GM12878 (cell line): ENCODE measurements around the gene PDZRN3. TPM values are rescaled to one million over a fixed set of nuclear protein-coding genes. Genes with fewer than 3 reads are reported as not detected.

ENCODE experiments used
- ATAC-seq: fragments of 200-7000 bp; cut with Tn5 transposase; 3 replicates; pipeline ENCODE4 v1.9.1; 2020; ENCODE audit warnings: mild to moderate bottlenecking, moderate library complexity
- BruUV-seq: library from RNA; stranded (reverse); fragments of 400-500 nt; replicated peaks from 2 replicates; lab custom pipeline; 2021; lab: Mats Ljungman, UMichigan
- CTCF ChIA-PET: fragments of 300-600 bp; sonication (Branson Sonifier 250); formaldehyde crosslinking; extraction: SDS; loops from one replicate; lab custom pipeline; 2021; ENCODE audit warnings: inconsistent platforms; lab: Yijun Ruan, JAX
- POLR2A ChIA-PET: fragments of 350-600 bp; formaldehyde crosslinking; extraction: SDS; loops from one replicate; lab custom pipeline; 2021; ENCODE audit warnings: inconsistent platforms; lab: Charles Lee
- RAD21 ChIA-PET: fragments of 300-600 bp; sonication (Branson Sonifier 250); formaldehyde crosslinking; loops from one replicate; lab custom pipeline; 2023; ENCODE audit warnings: antibody characterized with exemption; ENCODE audit not compliant: unreplicated experiment; lab: Charles Lee
- SMC1A ChIA-PET: fragments of 300-600 bp; sonication (Branson Sonifier 250); formaldehyde crosslinking; loops from one replicate; lab custom pipeline; 2023; ENCODE audit not compliant: unreplicated experiment, uncharacterized antibody; lab: Charles Lee
- DNase-seq: peaks from one replicate; pipeline ENCODE4 v3.0.0-alpha.2; 2011; ENCODE audit warnings: low read depth, low spot score
- FAIRE-seq: peaks from 3 replicates; lab custom pipeline; 2011; peaks lifted over from hg19 to GRCh38; lab: Jason Lieb, UNC
- H2AFZ ChIP-seq: 2 replicates; pipeline ENCODE4 v1.6.0; 2011; ENCODE audit warnings: low read depth, low read length, control low read depth; ENCODE audit not compliant: control insufficient read depth
- H3K27ac ChIP-seq: 2 replicates; pipeline ENCODE4 v1.5.1; 2011; ENCODE audit warnings: control low read depth; ENCODE audit not compliant: control insufficient read depth, insufficient read depth
- H3K27me3 ChIP-seq, 2 experiments: replicated peaks in 1 of 2; 2 replicates each; pipeline versions ENCODE4 v1.6.0 to v1.6.1; 2011; ENCODE audit warnings: low read length in 1 of 2; ENCODE audit not compliant: control insufficient read depth in 2 of 2, insufficient read depth in 2 of 2
- H3K36me3 ChIP-seq, 2 experiments: 2 replicates each; pipeline ENCODE4 v1.5.1; 2011; ENCODE audit warnings: low read length in 1 of 2; ENCODE audit not compliant: control insufficient read depth in 2 of 2, insufficient read depth in 2 of 2
- H3K4me1 ChIP-seq: 2 replicates; pipeline ENCODE4 v1.6.1; 2011; ENCODE audit warnings: mild to moderate bottlenecking, low read length, moderate library complexity, mixed read lengths; ENCODE audit not compliant: control insufficient read depth, insufficient read depth
- H3K4me2 ChIP-seq: 2 replicates; pipeline ENCODE4 v1.6.0; 2011; ENCODE audit warnings: control low read depth; ENCODE audit not compliant: control insufficient read depth, insufficient read depth
- H3K4me3 ChIP-seq: fragments of 200-600 bp; sonication (generic); 2 replicates; pipeline ENCODE4 v1.5.1; 2016
- H3K79me2 ChIP-seq: 2 replicates; pipeline ENCODE4 v1.6.0; 2011; ENCODE audit warnings: low read length; ENCODE audit not compliant: control insufficient read depth, insufficient read depth
- H3K9ac ChIP-seq: 2 replicates; pipeline ENCODE4 v1.8.0; 2011; ENCODE audit warnings: low read length, control low read depth, mixed read lengths; ENCODE audit not compliant: control insufficient read depth, insufficient read depth
- H3K9me3 ChIP-seq: replicated peaks from 3 replicates; pipeline ENCODE4 v1.5.1; 2011; ENCODE audit warnings: mild to moderate bottlenecking, low read length; ENCODE audit not compliant: control insufficient read depth, insufficient read depth
- H4K20me1 ChIP-seq: 2 replicates; pipeline ENCODE4 v1.6.0; 2011; ENCODE audit not compliant: control insufficient read depth, insufficient read depth
- CEBPB ChIP-seq, 2 experiments: fragments of 150-350 bp in 1 of 2; IDR thresholded peaks; 2 replicates each; pipeline ENCODE4 v1.6.1; 2012 to 2014; ENCODE audit warnings: low read depth in 2 of 2, low read length in 2 of 2, borderline replicate concordance in 1 of 2, inconsistent platforms in 1 of 2
- CEBPZ ChIP-seq: fragments of 150-350 bp; IDR thresholded peaks from 2 replicates; pipeline ENCODE4 v1.6.1; 2016; ENCODE audit warnings: low read depth, low read length
- E4F1 ChIP-seq: fragments of 450-650 bp; IDR thresholded peaks from 2 replicates; pipeline ENCODE4 v1.6.1; 2018; ENCODE audit warnings: borderline replicate concordance, mild to moderate bottlenecking; ENCODE audit not compliant: partially characterized antibody
- EP300 ChIP-seq, 2 experiments: fragments of 150-350 bp in 1 of 2; IDR thresholded peaks; 2 replicates each; pipeline ENCODE4 v1.6.1; 2011 to 2012; ENCODE audit warnings: low read depth in 2 of 2, low read length in 2 of 2, borderline replicate concordance in 1 of 2, improper control_type of control experiment in 1 of 2, inconsistent platforms in 1 of 2; ENCODE audit not compliant: control insufficient read depth in 1 of 2
- LARP7 ChIP-seq: fragments of 450-650 bp; IDR thresholded peaks from 2 replicates; pipeline ENCODE4 v1.6.1; 2017; ENCODE audit warnings: mild to moderate bottlenecking
- PAX8 ChIP-seq: fragments of 450-650 bp; IDR thresholded peaks from 2 replicates; pipeline ENCODE4 v1.6.1; 2017; ENCODE audit warnings: mild to moderate bottlenecking, moderate library complexity
- PRDM15 ChIP-seq: fragments of 450-650 bp; formaldehyde crosslinking; IDR thresholded peaks from 2 replicates; pipeline ENCODE4 v1.4.0; 2020; ENCODE audit warnings: mild to moderate bottlenecking, moderate library complexity
- RBBP5 ChIP-seq: fragments of 200-600 bp; sonication (generic); conservative IDR thresholded peaks from 2 replicates; pipeline ENCODE4 v1.6.1; 2016
- RELA ChIP-seq: fragments of 450-650 bp; IDR thresholded peaks from 2 replicates; pipeline ENCODE4 v1.8.0; 2014; ENCODE audit warnings: borderline replicate concordance; ENCODE audit not compliant: partially characterized antibody
- TCF3 ChIP-seq: IDR thresholded peaks from 2 replicates; pipeline ENCODE4 v1.6.1; 2012; ENCODE audit warnings: low read depth, mild to moderate bottlenecking, low read length, borderline replicate concordance; ENCODE audit not compliant: insufficient read depth
- WGBS: methylation state at CpG from one replicate; pipeline ENCODE4 v1.1.6; 2016; ENCODE audit warnings: low lambda C conversion rate; ENCODE audit not compliant: insufficient replicate concordance, insufficient coverage; ENCODE audit errors: missing lambda C conversion rate; 5-methylcytosine and 5-hydroxymethylcytosine counted together
- in situ Hi-C: fragments of 300-500 bp; cut with MboI; formaldehyde crosslinking; loops from 9 replicates; pipeline ENCODE4 v1.14.3; 2018; ENCODE audit warnings: mixed read lengths
- intact Hi-C: fragments of 100-400 bp; cut with micrococcal nuclease; formaldehyde crosslinking; loops from one replicate; pipeline ENCODE4 v1.14.2; 2022; ENCODE audit not compliant: unreplicated experiment
- polyA plus RNA-seq, 11 experiments: library from polyadenylated mRNA; depleted of rRNA in 4 of 11; unstranded in 6 of 11; stranded (reverse) in 5 of 11; fragments of >200 nt; fragmentation: Nextera tagmentation in 4 of 11; fragmentation: Illumina TruSeq in 1 of 11; extraction: Ambion mirVana in 4 of 11; extraction: Trizol in 1 of 11; gene quantifications; 1 replicate in 1 of 11; 2 replicates in 10 of 11; pipeline versions ENCODE4 v1.2.1 to v1.2.3, GENCODE V29; 2011 to 2016; ENCODE audit warnings: inconsistent platforms in 2 of 11, missing spikeins in 2 of 11, low read depth in 1 of 11
- total RNA-seq, 4 experiments: library from RNA; depleted of rRNA in 3 of 4; stranded (reverse); fragments of >200 nt in 3 of 4; fragmentation: Illumina TruSeq in 1 of 4; extraction: Trizol in 1 of 4; gene quantifications; 2 replicates each; pipeline versions ENCODE4 v1.2.1 to v1.2.3, GENCODE V29; 2013 to 2021

The PDZRN3 gene
- total and polyA plus RNA-seq, 10 of the 15 experiments (the other 5 are each of a cell fraction or from before 2014, with no cell fraction given), result 0.07 to 0.37 (median 0.12) TPM; not detected in 6

- Histone ChIP-seq H2AFZ (no peak overlapping the region), H3K27me3 (no peaks in the 10 kb centered on the region), H3K4me2 (peak overlapping the region; percentile 31), H3K4me1 (peaks cover 17% of the 10 kb centered on the region), H3K9me3 (peaks cover 8% of the 10 kb centered on the region; the same call in 2 of the 3 replicates), H4K20me1 (no peaks in the 10 kb centered on the region), H3K79me2 (no peaks in the 10 kb centered on the region), H3K36me3 (no peaks in the 10 kb centered on the region), H3K27ac (0 out of 2 replicates have a peak overlapping the region, but pooled peaks have one; percentile 6), H3K9ac (no peak overlapping the region), H3K4me3 (no peak overlapping the region)
- RAD21 ChIA-PET, result no interaction called here
- CTCF ChIA-PET, result interaction anchor here (1.1 to 1.4 kb wide), 2 partner anchors 13 to 38 kb away, joined by 3 read pairs; no protein-coding TSS in a partner anchor
- FAIRE-seq (no peak), DNase-seq (no peak), ATAC-seq (peak; percentile 41)
- 83% methylated on average over 1 of the region's 1 CpG for WGBS
- no TSS peak for BruUV-seq
- SMC1A ChIA-PET, result interaction anchor here (1.2 kb wide), 1 partner anchor 28 kb away, joined by 3 read pairs; no protein-coding TSS in a partner anchor
- POLR2A ChIA-PET, result no interaction called here
- in situ Hi-C loops (no loop called here), intact Hi-C loops (loop anchor here (1.0 kb wide), 1 partner anchor 25 kb away; no protein-coding TSS in a partner anchor)
- no peak for TF ChIP-seq TCF3
- no peak for TF ChIP-seq LARP7
- TF ChIP-seq RBBP5, result no peak
- no peak for TF ChIP-seq CEBPZ
- no peak for TF ChIP-seq RELA
- no peak for TF ChIP-seq PRDM15 (CRISPR knock-in tag)
- TF ChIP-seq E4F1, result no peak
- TF ChIP-seq EP300 (IDR thresholded peaks at IDR 0.05; ENCODE audit: borderline replicate concordance in 1 of 2, control insufficient read depth in 1 of 2, low read depth in 2 of 2, low read length in 2 of 2), result no peak
- no peak for TF ChIP-seq PAX8
- TF ChIP-seq CEBPB (IDR thresholded peaks at IDR 0.05; ENCODE audit: borderline replicate concordance in 1 of 2, low read depth in 2 of 2, low read length in 2 of 2), result no peak
Observed at GRCh38 chr3:73474619-73475018, 150.1 kb downstream of the PDZRN3 start.
